GM19043 (cell line): ENCODE results near the gene EGR1.
"Not testable (repeated sequence)": the region's sequence is repeated elsewhere in the genome, so short reads cannot be mapped to it uniquely, and the experiment has no call there.

ENCODE experiments used
- ATAC-seq: cut with Tn5 transposase; IDR thresholded peaks from one replicate; pipeline ENCODE4 v1.9.1; 2021; ENCODE audit warnings: low read depth; ENCODE audit not compliant: unreplicated experiment

The EGR1 gene

GRCh38 chr5:138506370-138507306 is 41.4 kb downstream of the EGR1 start:
- ATAC-seq = no peak

GRCh38 chr5:138507485-138507884 is 42.2 kb downstream of the EGR1 start:
- not testable (repeated sequence) for ATAC-seq

GRCh38 chr5:138508958-138509357 is 43.7 kb downstream of the EGR1 start:
- ATAC-seq = no peak

GRCh38 chr5:138514021-138514420 is 48.7 kb downstream of the EGR1 start:
- ATAC-seq = no peak

- ATAC-seq = no peak
Measured at GRCh38 chr5:138515556-138516245, 50.4 kb downstream of the EGR1 start.

- no peak for ATAC-seq
Measured at GRCh38 chr5:138517437-138517836, 52.2 kb downstream of the EGR1 start.
